T-cell (primary cell): ENCODE data around the gene NHS. TPM values are rescaled to one million over a fixed set of nuclear protein-coding genes. Genes with fewer than 3 reads are reported as not detected.
"Not testable (repeated sequence)": the region's sequence is repeated elsewhere in the genome, so short reads cannot be mapped to it uniquely, and the experiment has no call there.

Experiments
- ATAC-seq, 4 experiments: fragments of 200-7000 bp in 3 of 4; fragments of 150-1000 bp in 1 of 4; cut with Tn5 transposase; replicated peaks in 1 of 4; 1 replicate in 3 of 4; 2 replicates in 1 of 4; pipeline ENCODE4 v1.10.0; 2021; ENCODE audit warnings: moderate library complexity in 3 of 4, mild to moderate bottlenecking in 2 of 4, moderate number of reproducible peaks in 1 of 4
- CTCF ChIA-PET, 2 donors: fragments of 300-600 bp; sonication (Branson Sonifier 250); formaldehyde crosslinking; loops; one replicate each; lab custom pipeline; 2022; ENCODE audit warnings: antibody characterized with exemption in 2 of 2; lab: Charles Lee
- POLR2A ChIA-PET, 2 donors: fragments of 300-600 bp; sonication (Branson Sonifier 250); formaldehyde crosslinking; loops; one replicate each; lab custom pipeline; 2022; ENCODE audit warnings: antibody characterized with exemption in 2 of 2; lab: Charles Lee
- DNase-seq, 35 experiments: peaks; one replicate each; pipeline versions ENCODE4 v3.0.0 to v3.0.0-alpha.2; 2013 to 2023
- H3K27ac ChIP-seq: one replicate; pipeline ENCODE4 v1.5.1; 2013; ENCODE audit warnings: low read length
- H3K27me3 ChIP-seq, 2 experiments: replicated peaks in 1 of 2; 1 replicate in 1 of 2; 2 replicates in 1 of 2; pipeline versions ENCODE4 v1.6.1 to v1.7.0; 2013; ENCODE audit warnings: low read length in 1 of 2, mixed read lengths in 1 of 2; ENCODE audit not compliant: control insufficient read depth in 2 of 2, insufficient read depth in 2 of 2; ENCODE audit errors: extremely low read depth in 1 of 2
- H3K36me3 ChIP-seq, 2 donors: 1 replicate in 1 of 2; 2 replicates in 1 of 2; pipeline versions ENCODE4 v1.6.1 to v1.7.0; 2013; ENCODE audit warnings: low read length in 1 of 2; ENCODE audit not compliant: control insufficient read depth in 2 of 2, insufficient read depth in 1 of 2; ENCODE audit errors: extremely low read depth in 1 of 2
- H3K4me1 ChIP-seq, 2 experiments: 1 replicate in 1 of 2; 2 replicates in 1 of 2; pipeline versions ENCODE4 v1.6.1 to v1.7.0; 2013; ENCODE audit warnings: low read length in 2 of 2, mixed read lengths in 1 of 2; ENCODE audit not compliant: insufficient read depth in 2 of 2, control insufficient read depth in 1 of 2; ENCODE audit errors: extremely low read depth in 1 of 2
- H3K4me3 ChIP-seq, 2 donors: 1 replicate in 1 of 2; 2 replicates in 1 of 2; pipeline versions ENCODE4 v1.5.1 to v1.7.0; 2013; ENCODE audit warnings: mild to moderate bottlenecking in 2 of 2, low read length in 1 of 2, moderate library complexity in 1 of 2; ENCODE audit not compliant: control insufficient read depth in 1 of 2; ENCODE audit errors: extremely low read depth in 1 of 2
- H3K9me3 ChIP-seq: 2 replicates; pipeline ENCODE4 v1.7.0; 2013
- H3K27ac Mint-ChIP-seq, 2 donors: one replicate each; pipeline ENCODE4 v1.8.0; 2020 to 2021; ENCODE audit warnings: mild to moderate bottlenecking in 2 of 2, mixed read lengths in 2 of 2
- H3K27me3 Mint-ChIP-seq, 2 donors: one replicate each; pipeline ENCODE4 v1.8.0; 2021 to 2022; ENCODE audit warnings: mixed read lengths in 2 of 2
- H3K36me3 Mint-ChIP-seq: one replicate; pipeline ENCODE4 v1.8.0; 2021; ENCODE audit warnings: mixed read lengths
- H3K4me1 Mint-ChIP-seq, 3 donors: one replicate each; pipeline ENCODE4 v1.8.0; 2020 to 2022; ENCODE audit warnings: mixed read lengths in 3 of 3, mild to moderate bottlenecking in 1 of 3
- H3K4me3 Mint-ChIP-seq, 3 donors: one replicate each; pipeline ENCODE4 v1.8.0; 2020 to 2022; ENCODE audit warnings: mild to moderate bottlenecking in 3 of 3, mixed read lengths in 3 of 3, moderate library complexity in 3 of 3
- H3K9me3 Mint-ChIP-seq, 3 donors: one replicate each; pipeline ENCODE4 v1.8.0; 2020 to 2022; ENCODE audit warnings: mixed read lengths in 3 of 3
- WGBS: methylation state at CpG from one replicate; pipeline ENCODE4 v1.1.5; 2013; ENCODE audit warnings: missing lambda C conversion rate; ENCODE audit not compliant: insufficient coverage; 5-methylcytosine and 5-hydroxymethylcytosine counted together
- total RNA-seq, 35 experiments: library from RNA in 6 of 35; stranded (reverse) in 6 of 35; fragments of 120-200 nt in 1 of 35; gene quantifications; one replicate each; pipeline versions ENCODE4 v1.2.1 to v1.2.4 and lab custom pipeline; 2013 to 2026

NHS gene
- total RNA-seq, 5 donors from 2014 or later (not counting 1 experiment from before 2014, with no cell fraction given) = 0.03 to 0.20 (median 0.11) TPM; not detected in 1

DNA sequence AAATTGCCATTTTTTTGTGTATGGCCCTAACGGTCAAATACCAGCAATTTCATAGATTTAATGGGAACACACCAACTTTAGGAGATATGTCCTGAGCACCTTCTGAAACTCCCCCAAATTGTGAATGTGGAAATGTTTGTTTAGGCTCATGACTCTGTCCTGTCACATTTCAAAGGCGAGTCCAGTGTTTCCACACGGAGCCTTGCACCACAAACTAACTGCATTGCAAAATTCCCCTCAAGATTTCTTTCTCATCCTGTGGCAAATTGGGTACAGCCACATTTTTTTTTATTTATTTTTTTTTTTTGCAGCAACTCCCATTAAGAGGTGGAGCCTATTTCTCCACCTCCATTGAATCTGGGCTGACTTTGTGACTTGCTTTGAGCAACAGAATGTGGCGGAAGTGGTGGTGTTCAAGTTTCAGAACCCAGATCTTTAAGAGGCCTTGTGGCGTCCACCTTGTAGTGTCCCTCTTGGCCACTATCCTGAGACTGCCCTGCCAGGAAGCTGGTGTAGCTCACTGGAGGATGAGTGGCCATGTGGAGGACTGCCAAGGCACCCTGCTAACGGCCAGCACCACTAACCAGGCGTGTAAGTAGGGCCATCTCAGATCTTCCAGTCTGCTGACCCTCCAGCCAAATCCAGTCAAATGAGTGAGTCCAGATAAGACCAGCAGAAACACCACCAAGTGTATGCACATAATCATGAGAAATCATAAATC, 189.8 kb downstream of the NHS start:
- Mint-ChIP-seq H3K9me3 (no peaks in the 10 kb centered on the region), H3K4me3 (no peak overlapping the region), H3K4me1 (peaks cover 3 to 7% (median 3%) of the 10 kb centered on the region in 3 donors), H3K27me3 (peaks cover 0 to 14% of the 10 kb centered on the region in 2 donors), H3K27ac (no peak overlapping the region), H3K36me3 (no peaks in the 10 kb centered on the region)
- Histone ChIP-seq H3K4me1 (no peaks in the 10 kb centered on the region), H3K4me3 (no peak overlapping the region), H3K36me3 (no peaks in the 10 kb centered on the region), H3K9me3 (no peaks in the 10 kb centered on the region), H3K27ac (no peak overlapping the region), H3K27me3 (no peaks in the 10 kb centered on the region)
- ATAC-seq (no peak), DNase-seq (no peak)
- POLR2A ChIA-PET = no interaction called here
- whole genome bisulfite sequencing = no CpG with 5 or more reads among the region's 7 CpGs
- CTCF ChIA-PET = no interaction called here

DNA sequence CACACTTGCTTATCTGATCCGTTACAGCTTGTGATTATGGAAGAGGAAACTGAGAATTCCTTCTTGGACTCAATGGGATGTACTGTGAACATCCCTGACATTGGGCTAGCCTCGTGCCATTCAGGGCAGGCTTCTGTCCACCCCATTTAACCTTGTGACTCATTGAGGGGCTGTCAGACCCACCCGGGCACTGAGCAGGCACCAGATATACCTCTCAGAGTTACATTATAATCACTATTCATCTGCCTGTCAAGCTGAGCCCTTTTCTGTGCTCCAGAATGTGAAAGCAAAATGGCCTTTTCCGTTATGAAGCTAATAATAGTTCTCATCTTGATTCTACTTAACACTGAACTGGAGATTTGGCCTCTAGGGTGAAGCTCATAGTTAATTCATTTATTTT, 191.7 kb downstream of the NHS start:
- Mint-ChIP-seq H3K27ac (no peak overlapping the region), H3K27me3 (peaks cover 0 to 6% of the 10 kb centered on the region in 2 donors), H3K4me3 (no peak overlapping the region), H3K36me3 (no peaks in the 10 kb centered on the region), H3K4me1 (peaks cover 3 to 7% (median 3%) of the 10 kb centered on the region in 3 donors), H3K9me3 (peaks cover 0 to under 1% (median 0%) of the 10 kb centered on the region in 3 donors)
- WGBS = no CpG with 5 or more reads among the region's 4 CpGs
- Histone ChIP-seq H3K4me3 (no peak overlapping the region), H3K27me3 (no peaks in the 10 kb centered on the region), H3K4me1 (no peaks in the 10 kb centered on the region), H3K27ac (no peak overlapping the region), H3K9me3 (no peaks in the 10 kb centered on the region), H3K36me3 (no peaks in the 10 kb centered on the region)
- CTCF ChIA-PET = no interaction called here
- ATAC-seq (no peak), DNase-seq (no peak)
- POLR2A ChIA-PET = no interaction called here

- Histone ChIP-seq H3K9me3 (no peaks in the 10 kb centered on the region), H3K4me3 (no peak overlapping the region), H3K27me3 (no peaks in the 10 kb centered on the region), H3K4me1 (no peaks in the 10 kb centered on the region), H3K27ac (no peak overlapping the region), H3K36me3 (no peaks in the 10 kb centered on the region)
- no peak overlapping the region for H3K27ac Mint-ChIP-seq
- no peak overlapping the region for H3K4me3 Mint-ChIP-seq
- H3K36me3 Mint-ChIP-seq = no peaks in the 10 kb centered on the region
- ChIA-PET POLR2A (no interaction called here), CTCF (no interaction called here)
- DNase-seq (no peak), ATAC-seq (no peak)
- 75% methylated on average over 3 of the region's 8 CpGs for WGBS
- H3K27me3 Mint-ChIP-seq = peaks cover 2 to 9% of the 10 kb centered on the region in 2 donors
- H3K9me3 Mint-ChIP-seq = peaks cover 0 to 3% (median 0%) of the 10 kb centered on the region in 3 donors
- H3K4me1 Mint-ChIP-seq = peaks cover 3 to 7% (median 3%) of the 10 kb centered on the region in 3 donors
Measured at GRCh38 chrX:17567187-17567586, 192.2 kb downstream of the NHS start.

GRCh38 chrX:17567821-17568220, 192.8 kb downstream of the NHS start:
- peaks cover 0 to 3% (median 0%) of the 10 kb centered on the region in 3 donors for H3K9me3 Mint-ChIP-seq
- Histone ChIP-seq H3K4me1 (no peaks in the 10 kb centered on the region), H3K27me3 (no peaks in the 10 kb centered on the region), H3K9me3 (no peaks in the 10 kb centered on the region), H3K36me3 (no peaks in the 10 kb centered on the region), H3K27ac (no peak overlapping the region), H3K4me3 (no peak overlapping the region)
- no peaks in the 10 kb centered on the region for H3K36me3 Mint-ChIP-seq
- ATAC-seq = no peak
- H3K27me3 Mint-ChIP-seq = peaks cover 2 to 9% of the 10 kb centered on the region in 2 donors
- ChIA-PET CTCF (no interaction called here), POLR2A (no interaction called here)
- H3K4me1 Mint-ChIP-seq = peaks cover 3 to 7% (median 3%) of the 10 kb centered on the region in 3 donors
- DNase-seq = no peak
- H3K4me3 Mint-ChIP-seq = no peak overlapping the region
- 38% methylated on average over 1 of the region's 2 CpGs for WGBS
- no peak overlapping the region for H3K27ac Mint-ChIP-seq

DNA sequence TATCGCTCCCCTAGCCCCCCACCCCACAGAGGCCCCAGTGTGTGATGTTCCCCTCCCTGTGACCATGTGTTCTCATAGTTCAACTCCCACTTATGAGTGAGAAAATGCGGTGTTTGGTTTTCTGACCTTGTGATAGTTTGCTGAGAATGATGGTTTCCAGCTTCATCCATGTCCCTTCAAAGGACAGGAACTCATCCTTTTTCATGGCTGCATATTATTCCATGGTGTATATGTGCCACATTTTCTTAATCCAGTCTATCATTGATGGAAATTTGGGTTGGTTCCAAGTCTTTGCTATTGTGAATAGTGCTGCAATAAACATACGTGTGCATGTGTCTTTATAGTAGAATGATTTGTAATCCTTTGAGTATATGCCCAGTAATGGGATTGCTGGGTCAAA, 193.8 kb downstream of the NHS start:
- H3K4me3 ChIP-seq, H3K27me3 Mint-ChIP-seq, DNase-seq, H3K4me1 ChIP-seq, H3K27ac ChIP-seq, CTCF ChIA-PET, H3K27me3 ChIP-seq, H3K27ac Mint-ChIP-seq, H3K4me1 Mint-ChIP-seq, H3K36me3 Mint-ChIP-seq, H3K36me3 ChIP-seq, H3K9me3 Mint-ChIP-seq, POLR2A ChIA-PET, ATAC-seq, H3K9me3 ChIP-seq, H3K4me3 Mint-ChIP-seq: not testable (repeated sequence)
- no CpG with 5 or more reads among the region's 3 CpGs for WGBS

GRCh38 chrX:17579026-17579425, 204.0 kb downstream of the NHS start:
- Mint-ChIP-seq H3K4me1 (no peaks in the 10 kb centered on the region), H3K4me3 (no peak overlapping the region), H3K27ac (no peak overlapping the region), H3K27me3 (peaks cover 10 to 46% of the 10 kb centered on the region in 2 donors), H3K36me3 (no peaks in the 10 kb centered on the region), H3K9me3 (peaks cover 0 to 7% (median 0%) of the 10 kb centered on the region in 3 donors)
- no peak overlapping the region for H3K27ac ChIP-seq
- no peak overlapping the region for H3K4me3 ChIP-seq
- no peak for DNase-seq
- H3K36me3 ChIP-seq = no peaks in the 10 kb centered on the region
- H3K27me3 ChIP-seq = peaks cover 2 to 4% of the 10 kb centered on the region in 2 experiments
- WGBS = no CpG with 5 or more reads among the region's 5 CpGs
- ChIA-PET POLR2A (no interaction called here), CTCF (no interaction called here)
- no peaks in the 10 kb centered on the region for H3K4me1 ChIP-seq
- no peak for ATAC-seq
- no peaks in the 10 kb centered on the region for H3K9me3 ChIP-seq
